ENCODE measurements around the gene INIP. TPM values are rescaled to one million over a fixed set of nuclear protein-coding genes. Genes with fewer than 3 reads are reported as not detected.

INIP gene
- total RNA-seq, 1 experiment from 2014 or later, result 24.5 TPM

- Histone ChIP-seq H2BK12ac (ENCODE audit: insufficient read length, low read depth, low read length) (no peak overlapping the region), H3T11ph (ENCODE audit: low read length) (no peak overlapping the region), H2BK15ac (ENCODE audit: low read depth, low read length) (no peak overlapping the region), H3K27me3 (ENCODE audit: insufficient read depth, low read length) (no peaks in the 10 kb centered on the region), H3K9me3 (ENCODE audit: control insufficient read depth, low read depth, low read length) (no peaks in the 10 kb centered on the region), H4K5ac (ENCODE audit: insufficient read length, low read depth, low read length) (no peak overlapping the region), H3K9ac (ENCODE audit: extremely low read depth, insufficient read length, low read length) (no peak overlapping the region), H3K4ac (ENCODE audit: low read depth, low read length) (no peak overlapping the region), H2BK20ac (ENCODE audit: low read depth, low read length, poor library complexity, severe bottlenecking) (no peak overlapping the region), H4K20me1 (ENCODE audit: control insufficient read depth, insufficient read depth, insufficient read length) (no peaks in the 10 kb centered on the region), H3K79me2 (ENCODE audit: insufficient read depth, low read length) (no peaks in the 10 kb centered on the region), H3K56ac (ENCODE audit: insufficient read length, low read depth, low read length) (no peak overlapping the region), H4K8ac (replicated peaks; ENCODE audit: insufficient read length, low read depth, low read length) (no peak overlapping the region), H3K23ac (ENCODE audit: insufficient read length, low read depth, low read length) (no peak overlapping the region), H2AFZ (ENCODE audit: low read length) (no peak overlapping the region), H3K27ac (ENCODE audit: insufficient read length, low read depth, low read length) (no peak overlapping the region), H2AK5ac (ENCODE audit: insufficient read length, low read length) (no peak overlapping the region), H4K91ac (ENCODE audit: insufficient read length, low read depth, low read length) (no peak overlapping the region), H3K79me1 (ENCODE audit: insufficient read depth, low read depth, low read length, poor library complexity, severe bottlenecking) (no peaks in the 10 kb centered on the region), H2BK5ac (ENCODE audit: insufficient read length, low read length) (no peak overlapping the region), H3K14ac (ENCODE audit: insufficient read depth, low read length) (no peak overlapping the region), H3K4me1 (ENCODE audit: insufficient read depth, low read length) (no peaks in the 10 kb centered on the region), H3K23me2 (ENCODE audit: insufficient read length, low read depth, low read length, poor library complexity, severe bottlenecking) (no peaks in the 10 kb centered on the region), H2BK120ac (ENCODE audit: low read depth, low read length, poor library complexity, severe bottlenecking) (no peak overlapping the region), H3K4me2 (ENCODE audit: insufficient read depth, insufficient read length, low read length) (no peak overlapping the region), H3K18ac (ENCODE audit: insufficient read length, low read depth, low read length) (no peak overlapping the region)
- H3K27ac Mint-ChIP-seq, result no peak overlapping the region
- H3K36me3 Mint-ChIP-seq (ENCODE audit: insufficient read depth in 1 of 3, low read depth in 3 of 3), result peaks cover 5 to 37% (median 11%) of the 10 kb centered on the region in 3 experiments
- no peaks in the 10 kb centered on the region for H3K27me3 Mint-ChIP-seq (ENCODE audit: low read depth)
- H3K4me3 Mint-ChIP-seq, result no peak overlapping the region
- H3K9me3 Mint-ChIP-seq, result no peaks in the 10 kb centered on the region
- TF ChIP-seq CTCF (conservative IDR thresholded peaks at IDR 0.05), result no peak
- no CpG with 5 or more reads among the region's 5 CpGs for WGBS (ENCODE audit: extremely low coverage, insufficient read length, low lambda C conversion rate)
- H3K4me1 Mint-ChIP-seq, result no peaks in the 10 kb centered on the region
- no peak for DNase-seq
Observed at GRCh38 chr9:112699230-112699629, 18.7 kb downstream of the INIP start.

Measured in H9 (cell line).